GM10266 (cell line): ENCODE data around the gene EXOC2.

Experiments
- DNase-seq: peaks from one replicate; pipeline ENCODE4 v3.0.0; 2012; ENCODE audit errors: extremely low spot score
- CTCF ChIP-seq: IDR thresholded peaks from 2 replicates; pipeline ENCODE4 v1.5.1; 2012; ENCODE audit warnings: mild to moderate bottlenecking, low read depth; ENCODE audit not compliant: control insufficient read depth, insufficient read depth; ENCODE audit errors: missing control alignments

The EXOC2 gene

GRCh38 chr6:548517-548916 is 144.4 kb downstream of the EXOC2 start:
- no peak for TF ChIP-seq CTCF
- no peak for DNase-seq

DNA sequence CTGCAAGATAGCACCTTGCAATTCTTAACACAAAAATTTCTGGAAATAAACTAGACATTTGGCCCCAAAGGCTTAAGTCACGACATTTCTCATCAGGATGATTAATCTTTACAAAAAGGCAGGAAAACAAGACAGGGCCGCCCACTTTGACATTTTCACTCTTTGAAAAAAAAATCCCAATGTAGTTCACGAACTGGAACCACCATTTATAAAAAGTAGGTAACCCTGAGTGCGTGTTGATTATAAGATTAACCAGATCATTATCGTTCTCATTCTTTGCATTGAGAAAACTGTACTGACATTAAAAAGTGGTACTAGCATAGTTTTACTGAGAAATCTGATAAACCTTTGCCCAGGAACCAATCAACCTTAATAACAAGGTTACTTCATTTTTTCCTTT is 144.8 kb downstream of the EXOC2 start:
- DNase-seq = no peak
- no peak for TF ChIP-seq CTCF

GRCh38 chr6:540490-540889 is 152.4 kb downstream of the EXOC2 start:
- no peak for DNase-seq
- TF ChIP-seq CTCF = no peak

GRCh38 chr6:537114-537513 is 155.8 kb downstream of the EXOC2 start:
- no peak for TF ChIP-seq CTCF
- DNase-seq = no peak

- no peak for DNase-seq
- no peak for TF ChIP-seq CTCF
Observed at GRCh38 chr6:530425-530824, 162.5 kb downstream of the EXOC2 start.

- no peak for TF ChIP-seq CTCF
- no peak for DNase-seq
Observed at GRCh38 chr6:528989-529388, 163.9 kb downstream of the EXOC2 start.

- DNase-seq = no peak
- TF ChIP-seq CTCF = no peak
Observed at GRCh38 chr6:527989-528673, 164.8 kb downstream of the EXOC2 start.
